Measurements from ENCODE around the gene KNDC1. TPM values are rescaled to one million over a fixed set of nuclear protein-coding genes. Genes with fewer than 3 reads are reported as not detected.

KNDC1 gene
- total RNA-seq, 4 donors from 2014 or later: 0.27 to 1.7 TPM; not detected in 2

DNA sequence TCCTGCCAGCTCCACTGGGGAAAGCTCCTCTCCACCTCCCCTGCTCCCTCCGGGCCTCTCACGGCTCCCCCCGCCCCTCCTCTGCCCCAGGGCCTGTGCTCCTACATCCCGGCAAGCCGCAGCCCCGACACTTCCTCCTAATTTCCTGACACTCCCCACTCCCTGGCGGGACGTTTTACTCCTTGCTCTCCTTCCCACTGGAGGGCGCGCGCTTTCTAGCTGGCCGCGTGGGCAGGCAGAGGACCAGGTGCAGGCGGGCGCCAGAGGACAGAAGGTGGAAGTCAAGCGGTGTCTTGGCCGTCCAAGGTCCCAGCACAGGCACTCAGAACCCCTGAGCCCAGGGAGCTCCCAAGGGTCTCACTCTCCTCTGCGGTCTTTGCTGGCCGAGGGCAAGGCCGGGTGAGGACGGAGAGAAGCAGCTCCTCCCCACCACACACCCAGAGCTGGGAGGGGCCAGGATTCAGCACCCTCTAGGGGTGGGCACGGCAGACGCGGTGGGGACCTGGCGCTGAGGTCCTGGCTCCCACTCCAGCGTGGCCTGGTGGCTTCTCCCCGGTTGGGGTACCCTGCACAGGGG lies 97.6 kb downstream of the KNDC1 start:
- H3K4me1 ChIP-seq: peaks cover 7 to 47% (median 29%) of the 10 kb centered on the region in 4 donors
- peak overlapping the region in 3 of 4 donors; percentile 22 to 39 (median 30) for H3K4me3 ChIP-seq
- peak; percentile 73 to 87 (median 84) for DNase-seq
- H3K9me3 ChIP-seq: no peaks in the 10 kb centered on the region
- TF ChIP-seq POLR2A (IDR thresholded peaks at IDR 0.05) (no peak), CTCF (IDR thresholded peaks at IDR 0.05) (peak in 4 of 6 experiments; percentile 25 to 49 (median 37))
- no peaks in the 10 kb centered on the region for H3K36me3 ChIP-seq
- H3K27me3 ChIP-seq: no peaks in the 10 kb centered on the region
- peak overlapping the region; percentile 30 to 66 (median 56) for H3K27ac ChIP-seq

DNA sequence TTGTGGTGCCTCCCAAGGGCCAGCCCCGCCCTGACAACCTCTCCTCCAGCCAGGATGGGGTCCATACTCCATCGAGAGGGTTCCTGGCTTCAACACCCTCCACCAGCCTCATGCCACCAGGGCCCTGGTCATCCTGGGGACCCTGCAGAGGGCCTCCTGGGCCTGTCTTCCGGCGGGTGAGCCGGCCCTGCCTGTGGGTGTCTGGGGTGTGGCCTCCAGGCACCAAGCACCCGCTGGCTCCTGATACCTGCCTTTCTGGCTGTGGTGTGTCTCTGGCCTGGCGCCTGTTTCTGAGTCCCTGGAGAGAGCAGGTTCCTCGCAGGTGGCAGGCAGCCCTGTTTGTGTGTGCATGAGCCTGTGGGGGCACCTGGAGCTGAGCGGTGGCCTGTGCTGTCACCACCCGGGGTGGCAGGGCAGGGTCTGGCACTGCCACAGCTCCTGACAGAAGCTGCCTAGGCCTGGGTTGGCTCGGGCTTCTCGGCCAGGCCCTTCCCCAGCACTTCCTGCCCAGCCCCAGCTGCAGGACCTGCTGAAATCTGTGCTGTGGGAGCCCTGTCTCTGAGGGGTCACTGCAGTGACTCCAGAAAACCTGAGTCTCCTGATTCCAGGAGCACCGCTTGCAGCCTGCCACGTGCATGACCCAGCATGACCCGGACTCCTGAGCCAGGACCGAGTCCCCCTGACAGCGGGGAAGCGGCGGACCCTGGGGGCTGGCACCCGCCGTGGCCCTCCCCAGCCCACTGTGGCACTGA lies 98.2 kb downstream of the KNDC1 start:
- peak overlapping the region; percentile 30 to 66 (median 56) for H3K27ac ChIP-seq
- H3K4me1 ChIP-seq: peaks cover 7 to 52% (median 29%) of the 10 kb centered on the region in 4 donors
- no peaks in the 10 kb centered on the region for H3K9me3 ChIP-seq
- DNase-seq: peak in 2 of 3 donors; percentile 43 to 69
- no peaks in the 10 kb centered on the region for H3K36me3 ChIP-seq
- no peaks in the 10 kb centered on the region for H3K27me3 ChIP-seq
- TF ChIP-seq CTCF (IDR thresholded peaks at IDR 0.05) (no peak), POLR2A (IDR thresholded peaks at IDR 0.05) (no peak)
- peak overlapping the region in 1 of 4 donors; percentile 22 for H3K4me3 ChIP-seq

DNA sequence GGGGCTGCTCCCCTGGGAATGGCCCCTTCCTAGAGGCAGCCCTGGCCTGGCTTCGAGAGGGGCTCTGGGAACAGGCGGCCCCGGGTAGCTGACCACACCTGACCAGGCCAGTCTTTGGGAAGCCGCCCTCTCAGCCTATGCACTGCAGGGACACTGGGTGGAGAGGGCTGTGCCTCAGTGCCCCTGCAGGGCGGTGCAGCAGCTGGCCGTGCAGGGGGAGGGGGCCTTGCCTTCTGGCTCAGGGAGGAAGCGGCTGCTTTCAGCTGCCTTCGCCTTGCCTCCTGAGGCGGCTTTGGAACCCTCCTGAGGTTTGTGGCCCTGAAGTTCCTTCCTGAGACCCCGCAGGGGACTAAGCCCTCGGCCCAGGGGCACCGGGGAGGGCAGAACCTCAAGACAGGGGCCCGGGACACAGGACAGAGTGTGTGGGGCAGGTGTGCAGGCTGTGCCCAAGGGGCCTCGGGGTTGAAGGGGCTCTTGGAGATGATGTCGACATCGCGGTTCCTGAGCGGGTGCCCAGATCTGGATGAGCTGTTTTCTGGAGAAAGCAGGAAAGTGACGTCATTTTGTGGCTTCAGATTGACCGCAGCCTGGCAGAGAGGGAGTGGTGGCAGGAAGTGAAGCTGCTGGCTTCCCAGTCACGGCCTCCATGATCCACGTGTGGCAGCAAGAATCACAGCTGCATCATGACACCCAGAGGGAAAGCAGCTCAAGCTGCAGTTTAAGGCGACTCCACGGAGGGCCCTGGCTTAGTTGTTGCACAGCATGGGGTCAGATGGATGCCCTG lies 99.0 kb downstream of the KNDC1 start:
- Histone ChIP-seq H3K27me3 (no peaks in the 10 kb centered on the region), H3K4me3 (no peak overlapping the region), H3K36me3 (no peaks in the 10 kb centered on the region), H3K9me3 (no peaks in the 10 kb centered on the region), H3K4me1 (peaks cover 7 to 59% (median 29%) of the 10 kb centered on the region in 4 donors), H3K27ac (peak overlapping the region; percentile 21 to 66 (median 54))
- peak in 2 of 3 donors; percentile 59 to 83 for DNase-seq
- TF ChIP-seq POLR2A (IDR thresholded peaks at IDR 0.05) (no peak), CTCF (IDR thresholded peaks at IDR 0.05) (no peak)

GRCh38 chr10:133259602-133259989 lies 99.6 kb downstream of the KNDC1 start:
- TF ChIP-seq POLR2A (IDR thresholded peaks at IDR 0.05) (no peak), CTCF (IDR thresholded peaks at IDR 0.05) (no peak)
- peaks cover 10 to 65% (median 32%) of the 10 kb centered on the region in 4 donors for H3K4me1 ChIP-seq
- peak overlapping the region; percentile 21 to 66 (median 49) for H3K27ac ChIP-seq
- no peaks in the 10 kb centered on the region for H3K36me3 ChIP-seq
- no peak overlapping the region for H3K4me3 ChIP-seq
- H3K27me3 ChIP-seq: no peaks in the 10 kb centered on the region
- DNase-seq: no peak
- H3K9me3 ChIP-seq: no peaks in the 10 kb centered on the region

- Histone ChIP-seq H3K4me1 (peaks cover 10 to 67% (median 33%) of the 10 kb centered on the region in 4 donors), H3K4me3 (peak overlapping the region; percentile 69 to 96 (median 86)), H3K36me3 (no peaks in the 10 kb centered on the region), H3K27me3 (no peaks in the 10 kb centered on the region), H3K27ac (peak overlapping the region; percentile 87 to 96 (median 91)), H3K9me3 (no peaks in the 10 kb centered on the region)
- TF ChIP-seq CTCF (IDR thresholded peaks at IDR 0.05): no peak
- peak; percentile 55 to 79 (median 74) for DNase-seq
Observed at GRCh38 chr10:133260895-133261725, 101.1 kb downstream of the KNDC1 start.

Data from Peyer's patch (tissue), 4 donors.